Measurements from ENCODE around the gene DPP4.

DNA sequence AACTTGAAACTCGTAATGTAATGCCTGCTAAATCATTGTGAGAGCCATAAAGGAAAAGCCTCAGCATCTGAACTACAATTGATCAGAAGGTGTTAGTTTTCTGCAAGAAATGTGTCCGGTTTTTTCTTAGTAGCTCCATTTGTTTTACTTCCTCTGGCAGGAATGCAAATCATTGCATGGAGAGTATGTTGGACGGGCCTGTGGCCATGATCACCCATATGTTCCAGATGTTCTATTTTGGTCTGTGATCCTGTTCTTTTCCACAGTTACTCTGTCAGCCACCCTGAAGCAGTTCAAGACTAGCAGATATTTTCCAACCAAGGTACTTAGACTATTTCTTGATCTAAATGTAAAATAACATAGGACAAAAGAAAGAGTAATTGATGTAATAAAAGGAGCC, 126.6 kb downstream of the DPP4 start:
- TF ChIP-seq, protein P1, sequence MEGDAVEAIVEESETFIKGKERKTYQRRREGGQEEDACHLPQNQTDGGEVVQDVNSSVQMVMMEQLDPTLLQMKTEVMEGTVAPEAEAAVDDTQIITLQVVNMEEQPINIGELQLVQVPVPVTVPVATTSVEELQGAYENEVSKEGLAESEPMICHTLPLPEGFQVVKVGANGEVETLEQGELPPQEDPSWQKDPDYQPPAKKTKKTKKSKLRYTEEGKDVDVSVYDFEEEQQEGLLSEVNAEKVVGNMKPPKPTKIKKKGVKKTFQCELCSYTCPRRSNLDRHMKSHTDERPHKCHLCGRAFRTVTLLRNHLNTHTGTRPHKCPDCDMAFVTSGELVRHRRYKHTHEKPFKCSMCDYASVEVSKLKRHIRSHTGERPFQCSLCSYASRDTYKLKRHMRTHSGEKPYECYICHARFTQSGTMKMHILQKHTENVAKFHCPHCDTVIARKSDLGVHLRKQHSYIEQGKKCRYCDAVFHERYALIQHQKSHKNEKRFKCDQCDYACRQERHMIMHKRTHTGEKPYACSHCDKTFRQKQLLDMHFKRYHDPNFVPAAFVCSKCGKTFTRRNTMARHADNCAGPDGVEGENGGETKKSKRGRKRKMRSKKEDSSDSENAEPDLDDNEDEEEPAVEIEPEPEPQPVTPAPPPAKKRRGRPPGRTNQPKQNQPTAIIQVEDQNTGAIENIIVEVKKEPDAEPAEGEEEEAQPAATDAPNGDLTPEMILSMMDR (IDR thresholded peaks at IDR 0.05; ENCODE audit: borderline replicate concordance, extremely low read depth, low read length, poor library complexity, severe bottlenecking): no peak
- TF ChIP-seq EZH2 (IDR thresholded peaks at IDR 0.05; ENCODE audit: borderline replicate concordance, low read depth, low read length, severe bottlenecking): no peak

Measured in DND-41 (cell line).